HepG2 (cell line): ENCODE data around the gene NUFIP1. TPM values are rescaled to one million over a fixed set of nuclear protein-coding genes. Genes with fewer than 3 reads are reported as not detected.

Source experiments
- ATAC-seq: fragments of 200-7000 bp; cut with Tn5 transposase; 3 replicates; pipeline ENCODE4 v1.9.1; 2020; ENCODE audit warnings: mild to moderate bottlenecking, moderate library complexity
- BruUV-seq: library from RNA; stranded (reverse); fragments of 400-500 nt; replicated peaks from 2 replicates; lab custom pipeline; 2021; lab: Mats Ljungman, UMichigan
- CTCF ChIA-PET: fragments of 300-600 bp; formaldehyde crosslinking; extraction: SDS; loops from one replicate; lab custom pipeline; 2021; ENCODE audit warnings: low total read pairs, inconsistent platforms, low intra/inter-chr PET ratio; lab: Yijun Ruan, JAX
- POLR2A ChIA-PET: fragments of 350-600 bp; sonication (Branson Sonifier 250); formaldehyde crosslinking; loops from one replicate; lab custom pipeline; 2020; ENCODE audit warnings: antibody characterized with exemption, inconsistent platforms; lab: Yijun Ruan, JAX
- DNase-seq: peaks from one replicate; pipeline ENCODE4 v3.0.0-alpha.2; 2015; ENCODE audit warnings: low spot score
- FAIRE-seq: peaks from 3 replicates; lab custom pipeline; 2011; peaks lifted over from hg19 to GRCh38; lab: Jason Lieb, UNC
- H2AFZ ChIP-seq: one replicate; pipeline ENCODE4 v1.6.1; 2011; ENCODE audit warnings: low read length, inconsistent platforms
- H3K27ac ChIP-seq: fragments of 300-600 bp; 3 replicates; pipeline ENCODE4 v1.8.0; 2011; ENCODE audit warnings: mixed run types, mild to moderate bottlenecking, mixed read lengths, low read length, inconsistent platforms; ENCODE audit not compliant: insufficient read depth; ENCODE audit errors: extremely low read length
- H3K27me3 ChIP-seq, 2 experiments: fragments of 200-600 bp in 1 of 2; 2 replicates in 1 of 2; 3 replicates in 1 of 2; pipeline versions ENCODE4 v1.6.0 to v1.8.0; 2011; ENCODE audit warnings: low read length in 2 of 2, mild to moderate bottlenecking in 2 of 2, moderate library complexity in 2 of 2, inconsistent platforms in 1 of 2; ENCODE audit not compliant: insufficient read depth in 2 of 2, control insufficient read depth in 1 of 2
- H3K36me3 ChIP-seq, 2 experiments: fragments of 200-600 bp in 1 of 2; replicated peaks in 1 of 2; 2 replicates in 1 of 2; 3 replicates in 1 of 2; pipeline versions ENCODE4 v1.5.1 to v1.8.0; 2011; ENCODE audit warnings: low read length in 2 of 2, inconsistent platforms in 1 of 2; ENCODE audit not compliant: insufficient read depth in 2 of 2, control insufficient read depth in 1 of 2
- H3K4me1 ChIP-seq: 2 replicates; pipeline ENCODE4 v1.5.1; 2012; ENCODE audit warnings: low read length, inconsistent platforms; ENCODE audit not compliant: insufficient read depth
- H3K4me2 ChIP-seq: 2 replicates; pipeline ENCODE4 v1.6.0; 2011; ENCODE audit warnings: low read depth, low read length, inconsistent platforms
- H3K4me3 ChIP-seq, 3 experiments: fragments of 200-600 bp in 1 of 3; sonication (generic), shearing (Covaris generic) in 1 of 3; replicated peaks in 1 of 3; 2 replicates each; pipeline ENCODE4 v1.5.1; 2011 to 2016; ENCODE audit warnings: low read length in 3 of 3, inconsistent platforms in 2 of 3, low read depth in 2 of 3, mild to moderate bottlenecking in 2 of 3, control low read depth in 1 of 3, mixed read lengths in 1 of 3; ENCODE audit not compliant: insufficient read depth in 1 of 3
- H3K79me2 ChIP-seq: one replicate; pipeline ENCODE4 v1.6.1; 2011; ENCODE audit warnings: low read length, inconsistent platforms; ENCODE audit not compliant: insufficient read depth
- H3K9ac ChIP-seq: 2 replicates; pipeline ENCODE4 v1.6.0; 2011; ENCODE audit warnings: mild to moderate bottlenecking, low read depth, low read length, inconsistent platforms; ENCODE audit not compliant: insufficient read depth
- H3K9me3 ChIP-seq: 2 replicates; pipeline ENCODE4 v1.5.1; 2012; ENCODE audit warnings: mild to moderate bottlenecking, low read length
- H4K20me1 ChIP-seq: 2 replicates; pipeline ENCODE4 v1.6.0; 2011; ENCODE audit warnings: inconsistent platforms, mild to moderate bottlenecking, low read length, moderate library complexity; ENCODE audit not compliant: insufficient read depth
- NFE2L1 ChIP-seq: sonication (generic); formaldehyde crosslinking; IDR thresholded peaks from 2 replicates; pipeline ENCODE4 v1.4.0; 2020; ENCODE audit warnings: missing genetic modification reagents, mild to moderate bottlenecking, borderline replicate concordance
- ZFP91 ChIP-seq: sonication (generic); formaldehyde crosslinking; IDR thresholded peaks from 2 replicates; pipeline ENCODE4 v1.9.0; 2022; ENCODE audit warnings: missing genetic modification reagents, mild to moderate bottlenecking, borderline replicate concordance
- ZNF205 ChIP-seq: IDR thresholded peaks from 2 replicates; pipeline ENCODE4 v1.6.1; 2018; ENCODE audit warnings: missing biosample characterization, missing genetic modification reagents
- ZNF629 ChIP-seq: sonication (generic); formaldehyde crosslinking; conservative IDR thresholded peaks from 2 replicates; pipeline ENCODE4 v1.5.0; 2020; ENCODE audit warnings: missing genetic modification reagents
- WGBS: methylation state at CpG from one replicate; pipeline ENCODE4 v1.1.6; 2017; ENCODE audit warnings: low lambda C conversion rate; 5-methylcytosine and 5-hydroxymethylcytosine counted together
- in situ Hi-C: cut with HindIII; loops from 2 replicates; pipeline ENCODE4 v1.10.0; 2017; ENCODE audit warnings: low pct_unique_long_range_greater_than_20kb; ENCODE audit not compliant: extremely low pct_ligation_motif_present
- intact Hi-C: fragments of 100-400 bp; cut with micrococcal nuclease; formaldehyde crosslinking; loops from one replicate; pipeline ENCODE4 v1.10.0; 2022; ENCODE audit not compliant: unreplicated experiment
- polyA plus RNA-seq, 8 experiments: library from polyadenylated mRNA; depleted of rRNA in 3 of 8; stranded (reverse) in 7 of 8; unstranded in 1 of 8; fragments of >200 nt; fragmentation: Illumina TruSeq in 4 of 8; extraction: Trizol in 4 of 8; gene quantifications; 2 replicates each; pipeline versions ENCODE4 v1.2.1 to v1.2.3, GENCODE V29; 2011 to 2016; ENCODE audit warnings: low read depth in 4 of 8, missing spikeins in 1 of 8, mixed read lengths in 1 of 8; ENCODE audit not compliant: insufficient read depth in 1 of 8
- total RNA-seq, 5 experiments: library from RNA; depleted of rRNA; stranded (reverse); fragments of >200 nt; fragmentation: Illumina TruSeq; extraction: Trizol; gene quantifications; 2 replicates each; pipeline ENCODE4 v1.2.3, GENCODE V29; 2016; ENCODE audit warnings: low read depth in 1 of 5
- TF ChIP-seq, protein P1 (sequence below): sonication (generic); formaldehyde crosslinking; IDR thresholded peaks from one replicate; pipeline ENCODE4 v1.5.1; 2020; ENCODE audit warnings: mild to moderate bottlenecking, missing genetic modification reagents; ENCODE audit errors: not compliant biosample characterization

NUFIP1 gene
- total and polyA plus RNA-seq, 2 of the 13 experiments (the other 11 are each of a cell fraction or from before 2014, with no cell fraction given): 1.9 to 10.3 TPM

DNA sequence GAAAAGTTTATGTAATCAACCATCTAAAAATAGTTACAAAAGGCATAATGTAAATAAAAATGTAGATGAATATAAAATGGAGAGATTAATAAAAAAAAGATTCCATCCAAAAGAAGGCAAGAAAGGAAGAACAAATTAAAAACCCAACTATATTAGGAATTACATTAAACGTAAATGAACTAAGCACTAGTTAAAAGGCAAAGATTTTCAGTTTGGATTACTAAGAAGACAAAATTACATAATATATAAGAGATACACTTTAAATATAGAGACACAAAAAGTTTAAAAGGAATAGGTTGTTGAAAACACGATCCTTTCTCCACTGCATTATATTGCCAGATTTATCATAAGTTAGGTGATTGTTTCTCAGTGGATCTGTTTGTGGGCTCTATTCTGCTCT is 27.3 kb downstream of the NUFIP1 start:
- WGBS: 98% methylated on average over 2 of the region's 2 CpGs
- in situ Hi-C loops: loop anchor here (10.0 to 25.0 kb wide), 2 partner anchors 477 to 1050 kb away; no protein-coding TSS in a partner anchor
- no peak overlapping the region for H2AFZ ChIP-seq
- no peaks in the 10 kb centered on the region for H3K4me1 ChIP-seq
- no peak overlapping the region for H3K9ac ChIP-seq
- no peaks in the 10 kb centered on the region; a peak in 1 of 5 replicates for H3K27me3 ChIP-seq
- BruUV-seq: no TSS peak
- DNase-seq (no peak), FAIRE-seq (no peak), ATAC-seq (no peak)
- H4K20me1 ChIP-seq: no peaks in the 10 kb centered on the region
- H3K79me2 ChIP-seq: no peaks in the 10 kb centered on the region
- H3K4me2 ChIP-seq: no peak overlapping the region
- CTCF ChIA-PET: no interaction called here
- no peaks in the 10 kb centered on the region; the same call in 1 of the 2 replicates for H3K9me3 ChIP-seq
- no peak overlapping the region for H3K27ac ChIP-seq
- no peak overlapping the region for H3K4me3 ChIP-seq
- intact Hi-C loops: no loop called here
- peaks cover 12 to 59% of the 10 kb centered on the region in 2 experiments for H3K36me3 ChIP-seq
- no peak for TF ChIP-seq ZFP91 (CRISPR knock-in tag)
- TF ChIP-seq ZNF205 (CRISPR knock-in tag): no peak
- no peak for TF ChIP-seq NFE2L1 (CRISPR knock-in tag)
- TF ChIP-seq, protein P1, sequence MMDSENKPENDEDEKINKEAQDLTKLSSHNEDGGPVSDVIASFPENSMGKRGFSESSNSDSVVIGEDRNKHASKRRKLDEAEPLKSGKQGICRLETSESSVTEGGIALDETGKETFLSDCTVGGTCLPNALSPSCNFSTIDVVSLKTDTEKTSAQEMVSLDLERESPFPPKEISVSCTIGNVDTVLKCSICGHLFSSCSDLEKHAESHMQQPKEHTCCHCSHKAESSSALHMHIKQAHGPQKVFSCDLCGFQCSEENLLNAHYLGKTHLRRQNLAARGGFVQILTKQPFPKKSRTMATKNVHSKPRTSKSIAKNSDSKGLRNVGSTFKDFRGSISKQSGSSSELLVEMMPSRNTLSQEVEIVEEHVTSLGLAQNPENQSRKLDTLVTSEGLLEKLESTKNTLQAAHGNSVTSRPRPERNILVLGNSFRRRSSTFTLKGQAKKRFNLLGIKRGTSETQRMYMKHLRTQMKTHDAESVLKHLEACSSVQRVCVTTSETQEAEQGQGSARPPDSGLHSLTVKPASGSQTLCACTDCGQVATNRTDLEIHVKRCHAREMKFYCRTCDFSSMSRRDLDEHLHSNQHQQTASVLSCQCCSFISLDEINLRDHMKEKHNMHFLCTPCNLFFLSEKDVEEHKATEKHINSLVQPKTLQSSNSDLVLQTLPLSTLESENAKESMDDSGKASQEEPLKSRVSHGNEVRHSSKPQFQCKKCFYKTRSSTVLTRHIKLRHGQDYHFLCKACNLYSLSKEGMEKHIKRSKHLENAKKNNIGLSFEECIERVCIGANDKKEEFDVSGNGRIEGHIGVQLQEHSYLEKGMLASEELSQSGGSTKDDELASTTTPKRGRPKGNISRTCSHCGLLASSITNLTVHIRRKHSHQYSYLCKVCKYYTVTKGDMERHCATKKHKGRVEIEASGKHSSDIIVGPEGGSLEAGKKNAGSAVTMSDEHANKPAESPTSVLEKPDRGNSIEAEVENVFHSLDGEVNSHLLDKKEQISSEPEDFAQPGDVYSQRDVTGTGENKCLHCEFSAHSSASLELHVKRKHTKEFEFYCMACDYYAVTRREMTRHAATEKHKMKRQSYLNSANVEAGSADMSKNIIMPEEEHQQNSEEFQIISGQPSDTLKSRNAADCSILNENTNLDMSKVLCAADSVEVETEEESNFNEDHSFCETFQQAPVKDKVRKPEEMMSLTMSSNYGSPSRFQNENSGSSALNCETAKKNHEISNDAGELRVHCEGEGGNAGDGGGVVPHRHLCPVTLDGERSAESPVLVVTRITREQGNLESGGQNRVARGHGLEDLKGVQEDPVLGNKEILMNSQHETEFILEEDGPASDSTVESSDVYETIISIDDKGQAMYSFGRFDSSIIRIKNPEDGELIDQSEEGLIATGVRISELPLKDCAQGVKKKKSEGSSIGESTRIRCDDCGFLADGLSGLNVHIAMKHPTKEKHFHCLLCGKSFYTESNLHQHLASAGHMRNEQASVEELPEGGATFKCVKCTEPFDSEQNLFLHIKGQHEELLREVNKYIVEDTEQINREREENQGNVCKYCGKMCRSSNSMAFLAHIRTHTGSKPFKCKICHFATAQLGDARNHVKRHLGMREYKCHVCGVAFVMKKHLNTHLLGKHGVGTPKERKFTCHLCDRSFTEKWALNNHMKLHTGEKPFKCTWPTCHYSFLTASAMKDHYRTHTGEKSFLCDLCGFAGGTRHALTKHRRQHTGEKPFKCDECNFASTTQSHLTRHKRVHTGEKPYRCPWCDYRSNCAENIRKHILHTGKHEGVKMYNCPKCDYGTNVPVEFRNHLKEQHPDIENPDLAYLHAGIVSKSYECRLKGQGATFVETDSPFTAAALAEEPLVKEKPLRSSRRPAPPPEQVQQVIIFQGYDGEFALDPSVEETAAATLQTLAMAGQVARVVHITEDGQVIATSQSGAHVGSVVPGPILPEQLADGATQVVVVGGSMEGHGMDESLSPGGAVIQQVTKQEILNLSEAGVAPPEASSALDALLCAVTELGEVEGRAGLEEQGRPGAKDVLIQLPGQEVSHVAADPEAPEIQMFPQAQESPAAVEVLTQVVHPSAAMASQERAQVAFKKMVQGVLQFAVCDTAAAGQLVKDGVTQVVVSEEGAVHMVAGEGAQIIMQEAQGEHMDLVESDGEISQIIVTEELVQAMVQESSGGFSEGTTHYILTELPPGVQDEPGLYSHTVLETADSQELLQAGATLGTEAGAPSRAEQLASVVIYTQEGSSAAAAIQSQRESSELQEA: no peak
- TF ChIP-seq ZNF629 (CRISPR knock-in tag): no peak
- POLR2A ChIA-PET: no interaction called here
